Stimulated activated CD8-positive, alpha-beta memory T cell treated with anti-CD3 and anti-CD28 coated beads, Interleukin-15, amount 100 ng/mL, for 48 hours (primary cell): ENCODE results near the gene CALML4.
"Not testable (repeated sequence)": the region's sequence is repeated elsewhere in the genome, so short reads cannot be mapped to it uniquely, and the experiment has no call there.

ENCODE experiments used
- DNase-seq, 2 donors: peaks; one replicate each; pipeline ENCODE4 v3.0.0-alpha.2; 2020; ENCODE audit warnings: low read depth in 2 of 2

Gene CALML4

GRCh38 chr15:68191555-68191954 lies 13.6 kb downstream of the CALML4 start:
- DNase-seq = no peak

- DNase-seq = no peak
Observed at GRCh38 chr15:68190048-68190447, 15.1 kb downstream of the CALML4 start.

- DNase-seq = no peak
Observed at GRCh38 chr15:68188647-68189046, 16.5 kb downstream of the CALML4 start.

DNA sequence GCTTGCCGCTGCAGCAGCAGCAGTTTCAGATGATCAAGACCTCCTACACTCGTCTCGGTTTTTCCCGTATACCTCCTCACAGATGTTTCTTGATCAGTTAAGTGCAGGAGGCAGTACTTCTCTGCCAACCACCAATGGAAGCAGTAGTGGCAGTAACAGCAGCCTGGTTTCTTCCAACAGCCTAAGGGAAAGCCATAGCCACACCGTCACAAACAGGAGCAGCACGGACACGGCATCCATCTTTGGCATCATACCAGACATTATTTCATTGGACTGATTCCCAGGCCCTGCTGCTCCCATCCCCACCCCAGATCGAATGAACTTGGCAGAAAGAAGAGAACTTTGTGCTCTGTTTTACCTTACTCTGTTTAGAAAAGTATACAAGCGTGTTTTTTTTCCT lies 17.6 kb downstream of the CALML4 start:
- DNase-seq = no peak

DNA sequence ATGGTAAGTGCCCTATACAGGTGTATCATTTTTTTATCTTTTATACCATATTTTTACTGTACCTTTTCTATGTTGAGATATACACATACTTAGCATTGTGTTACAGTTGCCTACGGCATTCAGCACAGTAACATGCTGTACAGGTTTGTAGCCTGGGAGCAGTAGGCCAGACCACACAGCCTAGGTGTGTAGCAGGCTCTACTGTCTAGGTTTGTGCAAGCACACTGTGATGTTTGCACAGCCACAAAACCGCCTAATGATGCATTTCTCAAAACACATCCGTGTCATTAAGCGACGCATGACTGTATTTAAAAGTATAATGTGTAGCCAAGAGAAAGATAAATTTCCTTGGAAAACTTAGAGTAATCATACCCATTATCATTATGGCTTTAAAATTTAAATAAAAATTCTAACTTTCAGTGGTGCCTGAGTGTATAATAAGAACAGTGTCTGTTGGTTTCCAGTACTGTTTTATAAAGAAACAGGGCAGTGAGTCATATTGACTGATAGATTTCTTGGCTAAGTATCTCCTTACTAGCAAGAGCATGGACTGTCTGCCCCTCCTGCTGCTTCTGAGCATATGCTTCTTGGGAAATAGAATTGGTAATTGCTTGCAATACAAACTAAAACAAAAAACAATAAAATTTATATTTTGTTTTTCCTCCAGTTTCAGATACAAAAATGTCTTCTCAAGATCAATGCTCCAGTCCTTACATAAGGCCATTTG lies 18.3 kb downstream of the CALML4 start:
- no peak for DNase-seq

DNA sequence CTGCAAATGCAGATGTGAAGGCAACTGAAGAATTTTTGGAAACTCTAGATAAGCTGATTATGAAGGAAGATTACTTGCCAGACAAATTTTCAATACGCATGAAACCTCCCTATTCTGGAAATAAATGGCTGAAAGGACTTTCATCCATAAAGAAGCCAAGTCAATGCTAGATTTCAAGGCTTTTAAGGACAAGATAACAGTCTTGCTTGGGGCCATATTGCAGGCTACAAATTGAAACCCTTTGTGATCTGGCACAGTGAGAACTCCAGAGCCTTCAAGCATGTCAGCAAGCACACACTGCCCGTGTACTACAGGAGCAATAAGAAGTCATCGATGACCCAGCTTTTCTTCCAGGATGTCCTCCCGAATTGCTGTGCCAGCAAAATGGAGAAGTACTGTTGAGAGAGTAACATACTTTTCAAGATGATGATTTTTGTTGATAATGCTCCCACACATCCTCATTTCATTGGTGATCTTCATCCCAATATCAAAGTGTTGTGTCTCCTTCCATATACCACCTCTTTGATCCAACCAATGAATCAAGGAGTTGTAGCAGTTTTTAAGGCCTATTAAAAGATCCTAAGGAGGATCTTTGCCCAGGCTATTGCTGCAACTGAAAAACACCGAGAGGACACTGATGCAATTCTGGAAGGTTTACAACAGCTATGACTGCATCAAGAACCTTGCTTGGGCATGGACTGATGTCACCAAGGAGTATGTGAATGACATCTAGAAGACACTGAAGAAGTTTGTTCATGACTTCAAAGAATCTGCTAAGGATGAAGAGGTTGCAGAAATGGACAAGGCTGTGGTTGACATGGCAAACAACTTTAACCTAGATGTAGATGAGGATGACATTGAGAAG lies 20.3 kb downstream of the CALML4 start:
- DNase-seq = no peak

- DNase-seq = no peak
Observed at GRCh38 chr15:68183616-68184315, 21.4 kb downstream of the CALML4 start.

GRCh38 chr15:68177742-68178141 lies 27.4 kb downstream of the CALML4 start:
- DNase-seq = no peak

DNA sequence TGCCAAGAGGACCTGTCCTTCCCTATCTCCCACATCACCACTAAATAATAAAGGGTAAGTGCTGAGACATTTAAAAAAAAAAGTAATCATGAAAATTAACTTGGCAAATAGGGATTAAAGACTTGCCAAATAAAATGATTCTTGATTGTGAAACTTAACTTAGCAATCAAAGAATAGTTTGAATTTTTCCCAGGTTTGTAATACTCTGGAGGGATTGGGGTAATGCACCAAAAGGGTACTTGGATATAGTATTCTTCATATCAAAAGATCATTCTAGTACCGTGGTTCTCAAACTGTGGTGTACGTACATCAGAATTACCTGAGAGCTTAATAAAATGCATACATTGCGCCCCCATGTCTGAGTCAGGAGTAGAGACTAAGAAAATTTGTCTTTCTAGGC lies 28.5 kb downstream of the CALML4 start:
- DNase-seq = no peak

- no peak for DNase-seq
Observed at GRCh38 chr15:68175526-68175925, 29.6 kb downstream of the CALML4 start.

DNA sequence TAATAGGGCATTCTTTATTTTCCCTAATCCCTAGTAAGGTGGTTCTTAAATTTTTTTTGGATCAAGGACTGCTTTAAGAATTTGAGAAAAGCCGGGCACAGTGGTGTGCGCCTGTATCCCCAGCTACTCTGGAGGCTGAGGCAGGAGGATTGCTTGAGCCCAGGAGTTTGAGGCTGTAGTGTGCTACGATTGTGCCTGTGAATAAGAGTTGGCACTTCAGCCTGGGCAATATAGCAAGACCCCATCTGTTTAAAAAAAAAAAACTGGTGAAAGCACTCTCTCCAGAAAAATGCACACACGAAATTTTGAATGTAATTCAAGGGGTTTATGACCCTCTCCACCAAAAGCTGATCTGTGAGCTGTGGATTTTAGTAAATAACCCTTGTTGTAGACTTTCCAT lies 32.0 kb downstream of the CALML4 start:
- no peak for DNase-seq

- not testable (repeated sequence) for DNase-seq
Observed at GRCh38 chr15:68172037-68172436, 33.1 kb downstream of the CALML4 start.

DNA sequence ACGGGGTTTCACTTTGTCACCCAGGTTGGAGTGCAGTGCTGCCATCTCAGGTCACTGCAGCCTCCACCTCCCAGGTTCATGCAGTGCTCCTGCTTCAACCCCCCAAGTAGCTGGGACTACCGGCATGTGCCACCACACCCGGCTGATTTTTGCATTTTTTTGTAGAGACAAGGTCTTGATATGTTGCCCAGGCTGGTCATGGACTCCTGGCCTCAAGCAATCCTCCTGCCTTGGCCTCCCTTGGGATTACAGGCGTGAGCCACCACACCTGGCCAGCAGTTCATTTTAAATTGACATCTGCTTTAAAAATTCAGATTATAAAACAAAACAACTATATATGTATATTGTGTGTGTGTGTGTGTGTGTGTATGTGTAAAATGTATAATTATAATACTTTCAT lies 38.3 kb downstream of the CALML4 start:
- no peak for DNase-seq

DNA sequence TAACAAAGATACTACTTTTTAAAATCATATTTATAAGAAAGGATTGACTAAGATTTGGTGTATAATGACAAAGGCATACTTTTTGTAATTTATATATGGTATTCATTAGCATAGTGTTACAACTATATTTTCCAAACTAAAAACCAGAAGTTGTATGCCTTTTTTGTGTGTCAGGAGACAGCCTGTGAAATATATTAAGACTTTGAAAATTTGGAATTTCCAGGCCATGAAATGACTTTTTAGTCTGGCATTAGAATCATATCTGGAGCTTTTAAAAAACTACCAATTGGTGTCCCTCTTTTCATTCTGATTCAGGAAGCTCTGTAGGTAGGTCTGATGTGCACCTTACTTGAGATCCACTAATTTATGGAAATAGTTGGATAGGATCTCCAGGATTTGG lies 41.9 kb downstream of the CALML4 start:
- DNase-seq = no peak

GRCh38 chr15:68158046-68158628 lies 47.0 kb downstream of the CALML4 start:
- DNase-seq = no peak

DNA sequence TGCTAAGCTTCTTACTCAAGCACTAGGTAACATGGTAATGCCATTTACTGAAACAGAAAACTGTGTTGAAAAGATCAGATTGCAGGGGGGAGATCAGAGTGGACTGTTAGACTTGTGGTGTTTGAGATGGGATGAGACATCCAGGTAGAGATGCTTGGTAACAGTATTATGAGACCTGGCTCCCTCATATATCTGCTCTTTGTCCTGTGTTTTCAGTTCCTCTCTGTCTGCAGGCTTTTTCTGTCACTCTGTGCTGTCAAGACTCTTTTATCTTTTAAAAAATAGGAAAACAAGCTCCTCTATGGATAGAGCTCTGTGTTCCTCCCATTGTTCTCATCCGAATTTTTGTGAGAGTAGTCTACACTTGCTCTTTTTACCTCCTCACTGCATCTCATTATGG lies 48.1 kb downstream of the CALML4 start:
- DNase-seq = no peak

GRCh38 chr15:68154923-68155559 lies 50.1 kb downstream of the CALML4 start:
- DNase-seq = no peak

DNA sequence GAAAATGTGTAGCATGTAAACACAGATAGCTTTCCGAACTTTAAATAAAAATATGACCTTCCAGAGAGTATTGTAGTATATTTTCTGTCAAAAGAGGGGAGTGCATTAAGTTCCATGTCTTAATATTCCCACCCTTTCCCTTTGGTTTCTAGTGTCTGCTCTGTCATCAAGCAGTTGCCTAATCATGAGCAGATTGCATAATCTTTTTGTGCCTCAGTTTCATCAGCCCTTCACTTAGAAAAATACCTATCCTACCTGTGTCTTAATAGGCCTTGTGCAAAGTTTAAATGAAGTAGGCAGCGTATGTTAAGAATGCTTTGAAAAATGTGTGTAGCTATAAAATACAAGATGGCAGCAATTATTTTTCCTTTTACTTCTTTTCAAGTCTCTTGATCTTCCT lies 52.8 kb downstream of the CALML4 start:
- DNase-seq = no peak

GRCh38 chr15:68151277-68151676 lies 53.9 kb downstream of the CALML4 start:
- DNase-seq = no peak

DNA sequence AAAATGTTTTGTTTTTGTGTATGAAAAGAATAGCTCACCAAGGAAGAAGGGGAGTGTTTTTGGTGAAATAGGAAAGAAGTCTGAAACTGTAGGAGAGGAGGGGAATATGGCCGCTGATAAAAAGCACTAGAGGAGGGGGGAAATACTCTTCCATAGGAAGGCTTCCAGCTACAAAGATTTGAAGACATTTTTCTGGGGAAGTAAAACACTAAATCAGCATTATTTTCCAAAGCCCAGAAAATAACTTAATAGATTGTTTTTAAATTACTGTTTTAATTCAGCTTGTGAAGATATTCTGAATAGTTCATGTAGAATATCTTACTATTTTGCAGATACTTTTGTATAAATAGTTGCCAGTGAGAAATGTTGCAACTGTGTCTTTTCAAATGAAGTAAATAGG lies 54.9 kb downstream of the CALML4 start:
- no peak for DNase-seq

GRCh38 chr15:68149059-68149458 lies 56.1 kb downstream of the CALML4 start:
- no peak for DNase-seq

DNA sequence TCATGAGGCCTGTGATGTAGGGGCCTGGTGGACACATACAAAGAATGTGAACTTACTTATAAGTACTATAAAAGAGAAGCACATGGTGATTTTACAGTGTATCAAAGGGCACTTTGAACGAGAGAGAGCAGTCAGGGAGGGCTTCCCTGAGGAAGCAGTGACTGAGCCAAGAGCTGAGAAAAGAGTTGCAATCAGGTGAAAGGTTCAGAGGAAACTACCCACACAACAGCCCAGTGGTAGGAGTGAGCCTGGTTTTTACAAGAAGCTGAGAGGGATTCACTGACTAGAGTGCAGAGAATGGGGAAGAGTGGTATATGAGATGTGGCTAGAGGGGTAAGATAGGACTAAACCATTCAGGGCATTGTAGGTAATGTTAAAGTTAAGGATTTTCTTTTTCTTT lies 57.1 kb downstream of the CALML4 start:
- DNase-seq = no peak
